GM19372 (cell line): ENCODE data around the gene FARP1.

Experiments used
- ATAC-seq: cut with Tn5 transposase; IDR thresholded peaks from one replicate; pipeline ENCODE4 v1.9.1; 2021; ENCODE audit warnings: mild to moderate bottlenecking, low read depth, moderate library complexity; ENCODE audit not compliant: unreplicated experiment

Gene FARP1

GRCh38 chr13:98276486-98276885 lies 133.6 kb downstream of the FARP1 start:
- ATAC-seq = no peak

- no peak for ATAC-seq
Observed at GRCh38 chr13:98278068-98278724, 135.3 kb downstream of the FARP1 start.

DNA sequence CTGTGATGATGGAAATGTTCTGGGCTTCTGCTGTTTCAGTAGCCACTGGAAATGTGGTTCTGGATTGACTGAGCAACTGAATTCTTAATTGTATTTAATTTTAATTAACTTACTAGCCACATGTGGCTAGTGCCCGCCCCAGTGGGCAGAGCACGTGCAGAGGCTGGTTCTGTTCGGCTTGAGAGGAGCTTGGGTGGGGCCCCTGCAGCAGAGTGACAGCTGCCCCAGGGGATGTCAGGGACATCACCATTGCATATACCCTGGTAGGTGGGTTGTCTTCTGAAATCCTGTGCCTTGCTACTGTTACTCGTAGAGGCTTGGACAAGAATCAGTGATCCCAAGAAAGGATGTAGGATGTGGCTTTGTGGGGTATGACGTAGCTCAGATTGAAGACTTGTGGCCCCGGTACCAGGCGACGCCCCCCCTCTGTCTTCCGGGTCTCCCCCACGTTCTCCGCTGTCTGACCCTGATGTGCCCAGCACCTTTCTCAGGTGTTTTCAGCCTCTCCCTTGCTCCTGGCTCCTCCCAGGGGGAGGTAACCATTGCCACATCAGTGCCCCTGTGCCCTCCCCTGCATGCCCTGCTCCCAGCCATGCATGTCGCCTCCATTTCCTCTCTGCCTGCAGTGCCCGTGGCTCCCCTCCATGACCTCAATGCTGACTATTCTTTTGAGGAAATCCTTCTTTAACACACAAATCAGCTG lies 136.7 kb downstream of the FARP1 start:
- no peak for ATAC-seq

DNA sequence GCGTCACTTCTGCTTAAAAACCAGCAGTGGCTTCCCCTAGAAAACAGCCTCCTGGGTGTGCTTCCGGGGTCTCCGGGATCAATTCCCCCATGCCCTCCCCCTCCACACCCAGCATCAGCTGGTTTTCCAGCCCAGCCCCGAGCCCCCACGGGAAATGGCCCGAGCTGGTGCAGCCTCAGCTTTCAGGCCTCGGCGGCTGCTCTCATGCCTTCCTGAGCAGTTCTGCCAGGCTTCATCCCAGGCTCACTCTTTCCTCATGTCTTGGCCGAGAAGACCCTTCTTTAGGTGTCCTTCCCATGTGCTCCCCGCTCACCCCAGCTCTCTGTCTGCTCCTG lies 137.2 kb downstream of the FARP1 start:
- ATAC-seq = no peak

DNA sequence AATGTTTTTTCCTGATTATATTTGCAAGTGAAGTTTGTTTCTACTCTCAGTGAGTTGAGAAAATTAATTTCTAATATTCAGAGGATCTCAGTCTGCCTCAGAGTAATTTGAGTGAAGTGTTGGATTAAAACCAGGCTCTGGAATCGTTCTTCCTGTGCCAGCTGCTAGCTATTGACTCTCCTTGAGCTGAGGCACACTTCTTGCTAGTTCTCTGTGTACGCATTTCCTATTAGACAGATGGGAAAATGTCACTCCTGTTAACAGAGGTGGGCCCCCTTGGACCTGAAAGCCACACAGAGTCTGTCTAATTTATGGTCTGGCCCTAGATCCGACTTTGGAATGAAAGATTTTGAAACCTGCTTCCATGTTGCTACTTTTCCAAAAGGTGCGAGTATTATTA lies 141.8 kb downstream of the FARP1 start:
- no peak for ATAC-seq

DNA sequence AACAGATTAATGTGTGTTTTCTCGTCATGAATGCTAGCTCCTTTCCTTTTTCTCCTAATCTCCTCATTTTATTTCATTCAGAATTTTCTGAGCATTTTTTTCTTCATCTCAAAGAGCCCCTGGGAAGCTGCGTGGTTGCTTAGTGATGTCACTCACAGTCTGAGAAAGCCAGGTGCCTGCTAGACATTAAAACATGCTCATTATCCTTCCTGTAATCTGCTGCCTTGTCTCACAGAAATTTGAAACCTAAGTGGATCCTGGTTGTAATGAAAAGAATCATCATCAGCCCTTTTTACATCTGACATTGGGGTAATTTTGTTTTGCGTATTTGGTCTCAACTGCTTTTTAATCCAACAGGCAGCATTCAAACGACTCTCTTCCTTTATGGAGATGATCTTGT lies 142.4 kb downstream of the FARP1 start:
- no peak for ATAC-seq

- ATAC-seq = no peak
Observed at GRCh38 chr13:98285852-98286594, 143.1 kb downstream of the FARP1 start.

DNA sequence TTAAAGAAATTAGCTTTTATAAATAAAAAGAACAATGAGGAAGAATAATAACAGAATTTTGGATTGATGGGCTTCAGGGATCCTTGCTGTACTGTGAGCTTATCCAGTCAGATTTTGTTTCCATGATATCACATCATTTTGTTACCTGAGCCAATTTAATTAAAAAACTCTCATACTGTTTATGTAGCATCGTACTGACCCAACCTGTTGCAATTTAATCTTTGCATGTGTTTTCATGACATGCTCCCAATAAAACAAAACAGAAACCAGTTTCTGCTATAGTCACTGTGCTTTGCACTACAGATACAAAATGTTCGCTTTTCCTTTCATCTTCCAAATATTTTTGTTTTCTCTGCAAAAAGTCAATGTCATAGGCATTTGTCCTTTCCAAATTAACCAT lies 143.9 kb downstream of the FARP1 start:
- no peak for ATAC-seq

- ATAC-seq = no peak
Observed at GRCh38 chr13:98288211-98288610, 145.3 kb downstream of the FARP1 start.

- no peak for ATAC-seq
Observed at GRCh38 chr13:98289339-98289945, 146.5 kb downstream of the FARP1 start.

DNA sequence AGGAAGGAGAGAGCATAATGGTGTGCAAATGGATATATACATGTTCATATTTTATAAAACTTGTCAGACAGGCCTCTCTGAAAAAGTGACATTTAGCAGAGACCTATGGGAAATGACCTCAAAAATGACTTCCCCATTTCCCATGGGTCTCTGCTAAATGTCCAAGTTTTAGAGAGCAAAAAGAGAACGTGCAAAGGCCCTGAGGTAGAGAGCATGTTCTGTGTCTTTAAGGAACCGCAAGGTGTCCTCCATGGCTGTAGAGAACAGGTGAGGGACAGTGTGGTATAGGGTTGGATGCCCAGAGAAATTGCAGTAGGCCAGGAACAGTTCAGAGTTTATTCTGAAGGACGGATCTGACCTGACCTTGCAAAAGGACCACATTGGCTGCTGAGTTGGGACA lies 147.4 kb downstream of the FARP1 start:
- ATAC-seq = no peak

- no peak for ATAC-seq
Observed at GRCh38 chr13:98291658-98292057, 148.8 kb downstream of the FARP1 start.

DNA sequence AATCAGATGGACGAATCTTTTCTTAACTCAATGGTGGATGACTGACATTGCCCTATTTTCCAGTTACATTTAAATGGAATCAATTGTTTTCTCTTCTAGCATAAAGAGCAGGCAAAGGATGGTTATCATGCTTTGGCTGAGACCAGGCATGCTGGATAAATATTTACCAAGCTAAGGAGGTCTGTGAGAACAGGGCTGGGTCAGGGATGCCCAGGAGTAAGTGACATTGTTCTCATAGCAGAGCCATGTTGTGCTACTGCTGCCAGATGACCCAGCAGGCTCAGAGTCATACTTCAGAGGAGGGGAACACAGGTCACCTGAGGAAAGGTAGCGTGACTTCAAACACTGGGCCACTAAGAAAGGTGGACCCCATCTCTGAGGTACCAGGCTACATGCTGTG lies 150.2 kb downstream of the FARP1 start:
- ATAC-seq = no peak

GRCh38 chr13:98293570-98294142 lies 150.8 kb downstream of the FARP1 start:
- no peak for ATAC-seq

DNA sequence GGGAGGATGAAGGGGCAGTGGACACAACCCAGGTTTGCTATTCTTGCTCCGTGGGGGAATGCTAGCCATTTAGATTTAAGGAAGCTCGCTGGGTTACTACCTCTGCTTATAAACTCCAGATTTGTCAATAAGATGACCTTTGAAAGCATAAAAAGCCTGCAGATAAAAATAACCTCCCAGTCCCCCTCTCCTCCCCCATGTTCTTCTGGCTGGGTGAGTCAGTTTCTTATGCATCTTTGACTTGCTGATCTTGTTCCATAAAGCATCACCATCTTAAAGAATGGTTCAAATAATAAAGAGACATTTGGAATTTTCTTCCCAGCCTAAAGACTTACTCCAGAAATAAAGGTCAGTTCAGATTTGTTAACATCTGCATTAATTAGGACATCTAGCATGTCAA lies 152.5 kb downstream of the FARP1 start:
- ATAC-seq = no peak

DNA sequence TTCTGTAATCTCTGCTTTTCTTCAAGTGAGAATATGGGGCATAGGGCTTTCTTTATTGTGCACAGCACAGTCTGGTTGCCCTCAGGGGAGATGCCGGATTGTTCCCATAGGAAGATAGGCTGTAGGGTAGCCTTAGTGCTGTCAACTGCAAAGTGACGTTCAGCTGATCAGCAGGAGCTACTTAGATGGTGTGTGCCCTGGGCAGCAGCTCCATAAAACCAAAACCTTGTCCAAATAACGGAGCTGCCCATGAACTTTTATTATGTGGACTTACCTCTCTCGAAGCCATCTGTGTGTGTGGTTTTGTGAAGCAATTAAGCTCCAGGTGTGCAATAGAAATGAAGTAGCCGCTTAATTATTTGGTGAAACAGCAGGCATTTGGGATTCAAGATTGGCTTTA lies 154.2 kb downstream of the FARP1 start:
- no peak for ATAC-seq

DNA sequence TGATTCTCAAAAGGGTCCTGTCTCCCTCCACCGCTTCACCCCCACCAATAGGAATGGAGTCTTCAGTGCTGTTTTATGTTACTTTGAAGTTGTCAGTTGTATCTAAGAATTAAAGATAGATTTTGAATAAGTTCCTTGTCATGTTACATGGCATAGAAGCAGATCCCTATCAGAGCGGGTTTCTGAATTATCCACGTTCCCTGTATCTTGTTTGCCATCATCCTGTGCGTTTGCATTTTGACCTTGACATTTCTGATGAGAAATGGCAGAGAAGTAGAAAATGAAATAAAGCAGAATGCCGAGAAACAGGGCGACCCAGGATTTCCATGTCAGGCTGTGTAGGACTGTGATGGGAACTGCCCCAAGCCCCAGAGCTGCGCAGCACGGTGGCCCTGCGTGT lies 154.9 kb downstream of the FARP1 start:
- ATAC-seq = no peak

DNA sequence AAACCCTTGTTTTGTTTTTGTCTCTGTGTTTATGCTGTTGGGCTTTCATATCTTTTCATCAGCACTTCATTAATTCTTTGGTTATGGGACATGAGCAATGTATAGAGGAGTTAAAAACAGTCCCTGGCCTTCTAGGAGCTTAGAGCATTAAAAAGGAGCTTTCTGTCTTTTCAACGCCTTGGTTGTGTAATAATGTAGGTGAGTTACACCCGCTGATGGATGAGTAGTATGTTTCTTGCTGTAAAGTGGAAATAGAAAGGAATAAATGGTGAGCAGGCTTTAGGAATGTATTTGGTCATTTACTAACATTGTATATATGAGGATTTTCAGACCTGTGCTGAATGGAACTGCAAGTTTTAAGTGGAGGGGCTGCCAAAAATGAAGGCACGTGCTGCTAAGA lies 155.7 kb downstream of the FARP1 start:
- ATAC-seq = no peak

DNA sequence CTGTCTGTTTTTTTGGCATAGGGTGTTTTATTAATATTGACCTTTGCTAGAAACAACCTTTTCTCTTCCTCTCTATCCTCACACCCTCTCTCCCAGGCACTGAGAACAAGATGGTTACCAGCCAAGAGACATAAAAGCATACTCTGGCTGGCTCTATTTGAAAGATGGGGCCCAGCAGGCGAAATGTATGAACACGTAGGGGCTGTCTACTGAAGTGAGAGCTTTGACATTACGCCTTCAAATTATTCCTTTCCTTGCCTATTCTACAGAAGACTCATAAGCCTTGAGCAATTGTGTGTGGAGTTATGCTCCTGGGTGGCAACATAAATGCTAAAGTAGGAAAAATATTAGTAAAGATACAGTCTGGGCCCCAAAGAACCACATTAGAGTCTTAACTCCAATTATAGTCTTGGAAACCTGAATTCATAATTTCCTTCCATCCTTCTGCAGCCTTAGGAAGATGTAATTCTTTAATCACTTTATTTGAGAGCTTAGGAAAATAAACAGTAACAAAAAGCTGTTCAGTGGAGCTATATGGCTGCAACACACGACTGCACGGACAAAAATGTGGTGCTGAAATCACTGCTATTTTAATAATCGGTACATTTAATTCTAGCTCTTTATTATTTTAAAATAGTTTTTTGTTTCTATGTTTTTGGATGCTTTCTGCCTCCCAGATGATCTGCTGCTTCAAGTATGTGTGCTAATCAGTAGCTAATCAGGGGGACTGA lies 156.5 kb downstream of the FARP1 start:
- no peak for ATAC-seq

GRCh38 chr13:98299966-98300350 lies 157.1 kb downstream of the FARP1 start:
- no peak for ATAC-seq
